HG03520 (cell line): ENCODE results near the gene SNRPA1.
"Not testable (repeated sequence)": the region's sequence is repeated elsewhere in the genome, so short reads cannot be mapped to it uniquely, and the experiment has no call there.

Experiments used
- ATAC-seq: cut with Tn5 transposase; IDR thresholded peaks from one replicate; pipeline ENCODE4 v1.9.1; 2021; ENCODE audit warnings: mild to moderate bottlenecking, moderate library complexity; ENCODE audit not compliant: unreplicated experiment

Gene SNRPA1

DNA sequence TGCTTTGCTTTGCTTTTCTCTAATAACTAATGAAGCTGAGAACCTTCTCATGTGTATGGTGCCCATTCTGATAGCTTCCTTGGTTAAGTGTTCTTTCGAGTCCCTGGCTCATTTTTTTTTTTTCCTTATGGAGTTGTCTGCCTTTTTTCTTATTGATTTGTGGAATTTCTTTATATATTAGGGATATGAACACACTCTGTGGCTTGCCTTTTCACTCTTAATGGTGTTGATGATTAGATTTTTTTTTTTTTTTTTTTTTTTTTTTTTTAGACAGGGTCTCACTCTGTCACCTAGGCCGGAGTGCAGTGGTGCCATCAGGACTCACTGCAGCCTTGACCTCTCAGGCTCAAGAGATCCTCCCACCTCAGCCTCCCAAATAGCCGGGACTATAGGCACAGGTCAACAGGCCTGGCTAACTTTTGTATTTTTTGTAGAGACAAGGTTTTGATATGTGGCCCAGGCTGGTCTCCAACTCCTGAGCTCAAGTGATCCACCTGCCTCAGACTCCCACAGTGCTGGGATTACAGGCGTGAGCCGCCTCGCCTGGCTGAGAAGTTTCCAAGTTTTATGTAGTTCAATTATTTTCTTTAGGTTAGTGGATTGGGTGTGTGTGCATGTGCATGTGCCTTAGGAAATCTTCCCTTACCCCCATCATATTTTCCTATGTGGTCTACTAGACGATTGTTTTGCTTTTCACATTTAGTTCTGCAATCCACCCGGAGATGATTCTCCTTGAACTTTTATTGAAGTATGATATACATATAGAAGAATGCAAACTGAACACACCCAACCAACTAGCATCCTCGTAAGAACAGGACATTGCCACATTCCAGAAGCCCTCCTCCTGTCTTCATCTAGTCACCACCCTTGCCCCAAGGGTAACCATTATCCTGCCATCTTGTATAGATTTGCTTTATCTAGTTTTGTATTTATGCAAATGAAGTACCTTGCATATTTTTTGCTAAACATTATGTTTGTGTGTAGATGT is 1.7 kb upstream of the SNRPA1 start:
- no peak for ATAC-seq

DNA sequence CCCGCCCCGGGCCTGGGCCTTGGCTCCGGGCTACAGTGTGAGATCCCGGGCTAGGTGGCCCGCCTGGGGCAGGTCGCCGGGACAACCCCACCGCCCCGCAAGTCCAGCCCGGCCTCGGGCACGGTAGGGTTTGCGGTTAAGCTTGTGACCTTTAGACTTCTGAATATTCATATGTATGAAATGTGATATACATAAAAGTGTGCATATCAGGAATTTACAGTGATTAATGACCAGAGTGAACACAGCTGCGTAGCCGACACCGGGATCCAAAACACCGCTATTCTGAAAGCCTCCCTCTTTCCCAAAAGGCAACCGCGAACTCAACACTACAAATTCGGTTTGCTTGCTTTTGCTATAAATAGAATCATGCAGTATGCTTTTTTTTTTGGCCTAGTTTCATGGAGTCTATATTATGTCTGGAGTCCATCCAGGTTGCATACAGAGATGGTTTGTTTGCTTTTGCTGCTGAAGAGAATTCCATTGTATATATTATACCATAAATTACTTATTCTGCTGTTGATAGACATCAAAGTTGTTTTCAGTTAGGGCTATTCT is 636 bp upstream of the SNRPA1 start:
- no peak for ATAC-seq

DNA sequence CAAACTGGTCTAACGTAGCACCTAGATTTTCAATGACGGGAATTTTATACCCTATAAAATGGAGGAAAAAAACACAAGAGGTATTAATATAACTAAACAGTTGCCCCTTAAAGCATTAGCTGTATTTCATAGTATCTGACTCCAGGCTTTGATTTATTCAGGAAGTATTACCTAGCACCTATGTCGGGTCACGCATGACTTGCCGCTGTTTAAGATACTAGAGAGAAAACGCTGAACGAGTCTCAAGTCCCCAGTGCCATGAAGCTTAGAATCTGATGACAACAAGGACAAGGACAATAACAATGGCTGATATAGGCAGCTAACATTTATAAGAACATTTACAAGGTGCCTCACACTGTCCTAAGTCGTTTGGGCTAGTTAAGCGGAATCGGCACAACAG is 1.9 kb downstream of the SNRPA1 start:
- ATAC-seq = no peak

DNA sequence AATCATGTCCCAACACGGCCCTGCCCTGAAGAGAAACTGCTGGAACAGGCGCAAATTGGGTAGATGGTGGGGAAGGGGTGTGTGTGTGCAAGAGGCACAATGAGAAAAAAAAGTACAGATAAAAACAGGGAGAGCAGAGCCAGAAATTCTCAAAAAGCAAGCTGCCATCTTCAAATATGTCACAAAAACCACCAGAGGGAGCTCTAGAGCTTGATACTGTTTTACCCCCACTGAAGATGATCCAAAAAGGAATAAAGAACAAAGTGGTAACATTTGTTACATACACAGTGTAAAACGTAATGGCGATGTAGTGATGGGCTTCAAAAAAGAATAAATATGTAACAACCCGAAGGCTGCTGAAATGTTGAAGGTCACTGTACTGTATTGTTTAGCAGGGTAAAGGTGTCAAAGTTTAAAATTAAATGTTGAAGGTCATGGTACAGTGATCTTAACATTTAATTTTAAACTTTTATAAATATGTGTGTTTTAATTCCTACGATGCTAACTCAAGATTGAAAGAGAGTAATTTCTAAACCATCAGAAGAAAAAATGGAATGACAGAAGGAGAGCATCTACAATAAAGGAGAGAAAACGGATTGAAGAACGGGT is 6.0 kb downstream of the SNRPA1 start:
- no peak for ATAC-seq

DNA sequence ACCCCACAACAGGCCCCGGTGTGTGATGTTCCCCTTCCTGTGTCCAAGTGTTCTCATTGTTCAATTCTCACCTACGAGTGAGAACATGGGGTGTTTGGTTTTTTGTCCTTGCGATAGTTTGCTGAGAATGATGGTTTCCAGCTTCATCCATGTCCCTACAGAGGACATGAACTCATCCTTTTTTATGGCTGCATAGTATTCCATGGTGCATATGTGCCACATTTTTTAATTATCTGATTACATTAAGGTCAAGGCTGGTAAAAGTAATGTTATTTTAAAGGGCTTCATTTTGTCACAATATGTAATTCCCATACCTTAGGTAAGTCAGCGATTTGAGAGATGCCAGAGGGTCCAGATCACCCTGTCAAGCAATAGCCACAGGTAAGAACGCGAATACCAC is 7.7 kb downstream of the SNRPA1 start:
- ATAC-seq = not testable (repeated sequence)

DNA sequence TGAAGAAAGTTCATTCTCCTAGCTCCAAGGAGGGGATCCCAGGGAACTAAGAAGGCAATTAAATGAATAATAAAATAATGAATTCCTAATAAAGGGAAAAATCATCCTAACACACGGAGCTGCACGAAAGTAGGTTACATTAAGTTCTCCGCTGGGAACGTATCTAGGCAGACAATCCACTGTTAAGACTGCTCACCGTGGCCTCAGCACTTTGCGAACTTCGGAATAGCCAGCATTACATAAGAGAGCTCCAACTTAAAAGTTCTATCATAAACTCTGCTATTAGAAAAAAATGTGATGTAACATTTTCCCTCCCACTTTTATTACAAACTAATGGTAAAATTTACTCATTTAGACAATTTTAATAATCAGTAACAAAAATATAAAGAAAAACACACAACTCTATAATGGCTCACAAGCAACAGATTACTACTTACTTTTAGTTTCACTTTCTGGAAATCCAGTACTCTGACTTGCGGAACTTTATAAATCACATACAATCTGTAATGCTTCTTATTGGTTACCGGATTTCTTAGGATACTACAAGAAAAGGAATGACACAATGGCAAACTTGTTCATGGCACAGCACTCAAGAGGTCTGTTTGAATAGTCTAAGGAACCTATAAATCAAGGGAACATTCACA is 8.5 kb downstream of the SNRPA1 start:
- ATAC-seq = no peak

DNA sequence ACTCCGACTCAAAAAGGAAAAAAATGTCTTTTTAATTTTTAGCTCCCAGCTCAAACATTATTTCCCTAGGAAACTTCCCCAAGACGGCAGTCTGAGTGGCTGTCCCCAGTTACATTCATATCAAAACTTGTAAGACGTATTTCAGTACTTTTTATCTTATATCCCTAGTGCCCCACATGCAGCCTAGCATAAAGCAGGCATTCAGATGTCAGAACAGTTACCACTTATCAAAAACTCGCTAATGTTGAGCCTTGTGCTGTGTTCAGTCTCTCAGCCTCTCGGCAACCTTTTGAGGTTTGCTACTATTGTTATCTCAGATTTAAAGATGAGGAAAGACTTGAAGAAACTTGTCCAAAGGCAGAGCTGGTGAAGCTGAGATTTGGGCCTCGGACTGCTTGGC is 11.1 kb downstream of the SNRPA1 start:
- no peak for ATAC-seq

DNA sequence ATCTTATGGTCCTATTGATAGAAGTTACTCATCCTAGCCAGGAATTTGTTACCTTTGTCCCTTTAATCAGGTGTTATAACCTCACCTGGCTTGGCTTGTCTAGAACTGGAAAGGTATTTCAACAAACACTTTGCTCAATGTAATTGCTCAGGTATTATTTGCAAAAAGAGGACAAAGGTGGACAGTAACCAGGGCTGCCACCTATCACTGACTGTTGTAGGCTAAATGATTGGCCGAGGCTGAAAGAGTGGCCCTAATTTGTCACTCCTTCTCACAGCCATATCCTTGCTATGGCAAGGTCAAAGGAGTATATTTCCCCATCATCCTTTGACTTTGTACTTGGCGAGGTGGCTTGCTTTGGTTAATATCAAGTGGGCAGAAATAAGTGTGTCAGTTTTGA is 15.0 kb downstream of the SNRPA1 start:
- ATAC-seq = no peak

DNA sequence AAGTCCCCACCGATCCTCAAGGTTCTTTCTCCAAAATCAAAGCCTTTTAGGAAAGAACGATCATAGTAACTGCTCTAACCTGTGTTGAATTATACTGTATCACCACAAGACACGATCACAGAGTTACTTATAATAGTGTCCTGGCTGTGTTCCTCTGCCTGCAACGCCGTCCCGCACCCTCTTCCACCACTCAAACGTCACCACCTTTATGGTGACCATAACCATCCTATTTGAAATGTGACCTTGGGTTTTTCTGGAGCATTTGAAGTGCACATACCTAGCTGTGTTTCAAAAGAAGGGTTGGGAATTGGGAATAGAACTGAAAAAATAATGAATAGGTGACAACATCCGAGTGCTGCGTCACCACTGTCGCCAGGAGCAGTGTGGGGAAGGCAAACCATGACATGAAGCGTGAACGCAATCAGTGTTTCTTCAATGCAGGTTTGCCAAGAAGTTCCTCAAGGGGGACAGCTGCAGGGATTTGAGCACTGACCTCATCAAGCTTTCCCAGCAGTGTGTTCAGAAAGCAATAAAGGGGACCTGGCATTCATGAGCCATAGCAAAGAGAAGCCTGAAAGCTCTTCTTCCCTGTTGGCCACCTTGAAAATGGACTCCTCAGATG is 17.0 kb downstream of the SNRPA1 start:
- ATAC-seq = no peak

DNA sequence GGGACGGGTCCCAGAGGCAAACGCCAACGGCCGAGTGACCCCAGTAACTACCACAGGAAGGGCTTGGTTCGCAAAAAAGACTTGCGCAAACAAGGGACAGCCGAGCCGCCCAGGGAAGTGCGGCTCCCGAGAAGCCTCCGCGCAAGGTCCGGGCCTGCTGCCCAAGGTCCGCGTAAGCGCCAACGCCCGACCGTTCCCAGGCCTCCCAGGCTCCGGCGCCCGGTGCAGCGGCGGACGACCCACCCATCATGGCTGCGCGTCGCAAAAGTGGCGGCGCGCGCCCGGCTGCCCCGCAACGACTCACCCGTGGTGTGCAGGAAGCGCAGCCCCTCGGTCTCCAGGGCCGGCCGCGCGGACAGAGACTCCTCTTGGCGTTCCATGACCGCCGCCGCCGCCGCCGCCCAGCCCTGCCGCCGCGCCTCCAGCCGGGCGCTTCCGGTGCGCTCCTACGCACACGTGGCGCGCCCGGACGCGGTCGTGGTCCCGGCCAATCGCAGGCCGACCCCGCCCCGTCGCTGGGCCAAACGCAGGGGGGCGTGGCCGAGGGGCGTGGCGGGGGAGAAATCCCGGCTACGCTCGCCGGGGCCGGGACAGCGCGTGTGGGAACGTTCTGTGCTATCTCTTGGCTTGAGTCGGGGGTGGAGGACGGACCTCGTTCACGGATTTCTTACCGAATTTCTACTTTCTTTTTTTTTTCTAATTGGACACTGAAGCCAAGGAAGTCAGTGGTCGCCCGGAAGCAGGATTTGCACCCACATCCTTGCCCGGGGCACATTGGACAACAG is 17.8 kb downstream of the SNRPA1 start, which contains the start of gene SELENOS:
TSS of gene SELENOS (minus strand) at position 448 of the 785 bp plus-strand sequence. CDS start at position 380, 68 bp downstream.
- ATAC-seq = peak; percentile 86

DNA sequence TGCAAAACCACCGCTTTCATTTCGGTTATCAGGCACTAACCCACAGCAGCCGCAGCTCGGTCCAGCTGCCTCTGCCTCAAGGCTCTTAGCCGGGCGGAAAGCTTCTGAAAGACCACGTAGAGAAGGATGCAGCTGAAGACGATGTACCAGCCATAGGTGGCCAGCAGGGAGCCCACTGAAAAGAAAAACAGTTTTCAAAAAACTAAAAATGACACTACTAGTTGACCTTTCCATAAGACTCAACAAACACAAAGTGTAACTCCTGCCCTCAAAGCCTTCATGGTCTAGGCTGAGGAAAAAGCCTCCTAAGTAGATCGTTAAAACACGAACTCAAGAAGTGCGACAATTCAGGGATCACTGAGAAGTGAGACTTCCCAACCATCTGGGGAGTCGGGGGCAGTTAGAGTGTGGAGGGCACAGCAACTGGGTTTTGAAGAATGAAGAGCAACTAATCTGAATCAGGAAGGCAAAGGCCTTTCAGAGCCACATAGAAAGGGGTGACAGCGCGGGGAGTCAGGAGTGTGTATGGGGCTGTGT is 18.5 kb downstream of the SNRPA1 start:
- no peak for ATAC-seq

DNA sequence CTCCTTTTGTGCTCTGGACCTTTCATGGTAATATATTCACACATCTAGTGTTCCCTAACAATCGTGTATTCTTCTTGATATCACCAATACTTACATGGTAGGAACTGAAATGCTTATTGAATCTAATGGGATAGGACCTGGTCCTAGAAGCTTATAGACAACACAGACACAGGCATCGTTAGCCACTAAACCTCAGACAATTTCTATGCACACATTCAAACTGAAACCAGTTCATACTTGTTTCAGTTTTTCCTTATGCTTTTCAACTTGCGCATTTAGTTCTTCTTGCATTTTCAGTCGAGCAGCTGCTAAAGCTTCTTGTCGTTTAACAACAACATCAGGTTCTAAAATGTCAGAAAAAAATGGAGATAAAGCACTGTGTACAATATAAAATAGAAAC is 20.0 kb downstream of the SNRPA1 start:
- peak; percentile 27 for ATAC-seq

DNA sequence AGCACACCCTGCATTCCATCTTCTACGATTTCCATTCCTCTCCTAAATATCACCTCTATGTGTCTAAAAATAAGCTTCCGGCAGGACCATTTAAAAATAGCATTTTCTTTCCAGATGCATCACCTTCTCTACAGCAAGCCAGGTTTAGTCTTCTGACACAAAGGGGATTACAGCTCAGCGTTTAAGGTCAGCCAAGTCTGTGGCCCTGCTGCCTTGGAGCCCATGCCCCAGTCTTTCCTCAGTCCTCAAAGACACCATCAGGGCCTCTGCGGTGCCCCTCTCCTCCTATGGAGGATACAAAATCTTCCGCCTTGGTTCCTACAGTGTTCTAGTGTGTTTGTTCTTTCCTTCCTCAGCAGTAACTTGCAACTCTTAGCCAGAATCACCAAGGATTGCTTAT is 21.5 kb downstream of the SNRPA1 start:
- ATAC-seq = no peak

DNA sequence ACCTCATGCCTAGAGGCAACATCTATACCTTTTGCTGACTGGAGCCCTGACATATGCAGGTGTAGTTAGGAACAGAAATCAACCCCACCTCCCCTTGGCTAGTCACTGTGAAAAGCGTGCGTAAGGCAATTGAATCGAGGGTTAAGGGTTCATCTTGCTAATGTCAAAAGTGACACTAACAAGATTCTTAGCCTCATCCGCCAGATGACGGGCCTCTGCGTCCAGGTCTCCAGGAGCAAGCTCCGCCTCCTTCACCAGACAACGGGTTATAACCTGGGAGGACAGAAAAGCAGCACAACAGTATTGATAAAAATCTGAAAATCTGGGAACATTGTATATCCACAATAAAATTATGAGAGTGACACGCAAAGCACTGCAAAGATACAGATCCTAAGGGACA is 22.5 kb downstream of the SNRPA1 start:
- no peak for ATAC-seq

DNA sequence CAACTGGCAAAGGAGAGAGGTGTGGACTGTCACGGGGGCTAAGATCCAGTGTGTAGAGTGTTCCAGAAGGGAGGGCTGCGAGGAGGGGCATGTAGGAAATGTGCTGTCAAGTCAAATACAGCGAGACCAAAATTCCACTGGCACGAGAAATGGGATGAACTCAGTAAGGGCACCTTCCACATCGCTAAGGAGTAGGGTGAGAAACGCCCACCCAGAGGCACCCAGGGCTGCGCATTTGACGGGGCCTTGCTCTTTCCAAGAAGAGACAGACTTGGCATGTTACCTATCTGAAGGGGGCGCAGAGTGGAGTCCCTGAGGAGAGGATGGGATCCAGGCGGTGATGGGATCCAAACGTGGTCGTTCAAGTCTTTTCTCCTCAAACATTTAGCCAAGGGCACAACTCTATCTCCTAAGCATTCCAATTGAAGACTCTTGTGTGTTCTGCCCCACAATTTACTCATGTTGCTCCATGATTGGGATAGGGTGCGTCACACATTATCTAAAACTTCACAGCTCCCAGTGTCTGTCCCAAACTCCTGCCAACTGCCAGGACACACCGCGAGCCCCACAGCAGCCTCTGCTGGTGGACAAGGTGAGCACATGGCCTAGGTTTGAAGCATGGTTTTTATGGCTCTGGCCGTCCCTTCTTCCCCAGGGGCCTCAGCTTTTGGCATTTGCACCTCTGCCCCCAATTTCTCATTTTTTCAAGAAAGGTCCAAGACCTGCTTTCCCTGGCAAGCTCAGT is 25.4 kb downstream of the SNRPA1 start:
- ATAC-seq = no peak

DNA sequence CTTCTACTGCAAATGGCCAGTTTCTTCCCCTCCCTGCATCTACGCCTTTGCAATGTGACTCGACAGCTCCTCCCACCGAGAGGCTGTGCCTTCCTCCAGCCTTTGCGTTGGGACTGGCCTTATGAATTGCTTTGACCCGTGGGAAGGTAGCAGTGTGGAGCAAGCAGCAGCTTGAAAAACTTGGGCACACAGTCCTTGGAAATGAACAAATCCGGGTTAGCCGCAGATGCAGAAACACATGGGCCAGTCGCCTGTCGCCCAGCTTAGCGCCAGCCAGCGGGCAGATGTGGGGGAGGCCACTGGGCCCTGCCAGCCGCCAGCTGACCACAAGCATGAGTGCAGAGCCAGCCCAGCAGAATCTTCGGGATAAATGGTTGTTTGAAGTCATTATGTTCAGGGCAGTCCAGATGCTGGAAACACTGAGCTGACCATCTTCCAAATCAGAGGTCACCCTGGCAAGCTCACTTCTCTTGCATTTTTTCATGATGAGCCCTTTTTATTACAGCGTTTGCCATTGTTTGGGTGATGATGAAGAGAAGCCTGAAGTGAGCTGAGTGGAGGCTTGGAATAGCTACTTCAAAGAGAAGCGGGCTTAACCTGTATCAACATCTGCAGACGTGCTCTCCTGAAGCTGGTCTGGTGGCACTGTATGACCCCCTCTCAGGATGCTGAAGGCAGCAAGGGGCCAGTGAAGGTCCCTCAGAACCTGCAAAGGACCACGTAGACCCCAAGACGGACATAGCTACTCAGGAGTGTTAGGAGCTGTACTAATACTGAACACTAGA is 27.5 kb downstream of the SNRPA1 start:
- no peak for ATAC-seq

DNA sequence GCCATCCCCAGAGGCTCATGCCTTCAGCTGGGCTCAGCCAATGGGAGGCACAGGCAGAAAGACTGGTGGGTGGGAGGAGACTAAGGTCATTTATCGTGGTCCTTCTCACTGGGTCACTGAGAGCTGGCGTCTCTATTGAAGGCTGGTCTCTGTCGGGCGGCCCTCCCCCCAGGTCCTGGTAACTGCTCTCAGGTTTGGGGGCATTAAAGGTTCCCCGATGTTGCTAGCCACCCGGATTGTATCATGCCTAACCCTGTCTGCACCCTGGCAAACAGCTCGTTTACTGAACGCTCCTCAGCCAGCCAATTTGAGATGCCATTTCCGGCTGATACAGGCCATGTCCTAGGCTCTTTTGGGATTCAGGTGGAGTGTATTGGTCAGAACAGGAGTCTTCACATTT is 28.3 kb downstream of the SNRPA1 start:
- no peak for ATAC-seq

DNA sequence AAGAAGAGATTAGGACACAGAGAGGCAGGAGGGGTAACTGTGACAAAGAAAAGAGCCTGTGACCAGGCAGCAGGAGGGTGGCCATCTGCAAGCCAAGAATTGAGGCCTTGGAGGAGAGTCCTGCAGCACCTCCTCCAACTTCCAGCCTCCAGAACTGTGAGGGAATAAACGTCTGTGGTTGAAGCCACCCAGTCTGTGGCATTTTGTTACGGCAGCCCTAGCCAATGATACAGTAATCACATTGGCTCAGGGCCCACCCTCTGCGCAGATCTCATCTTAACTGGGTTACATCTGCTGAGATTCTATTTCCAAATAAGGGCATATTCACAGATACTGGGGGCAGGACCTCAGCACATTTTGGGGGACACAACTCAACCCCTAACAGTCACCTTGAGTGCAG is 29.0 kb downstream of the SNRPA1 start:
- ATAC-seq = no peak
